Central memory CD8-positive, alpha-beta T cell (primary cell): Measurements from ENCODE around the gene CCDC146.
"Not testable (repeated sequence)": the region's sequence is repeated elsewhere in the genome, so short reads cannot be mapped to it uniquely, and the experiment has no call there.

Experiments used
- ATAC-seq: fragments of 150-1000 bp; cut with Tn5 transposase; replicated peaks from 2 replicates; pipeline ENCODE4 v1.10.0; 2022; ENCODE audit warnings: mild to moderate bottlenecking, moderate FRiP score, moderate number of reproducible peaks; ENCODE audit not compliant: poor library complexity, severe bottlenecking; ENCODE audit errors: extremely low read depth
- DNase-seq, 2 donors: peaks; one replicate each; pipeline ENCODE4 v3.0.0; 2021; ENCODE audit warnings: low spot score in 2 of 2
- H3K27ac Mint-ChIP-seq: one replicate; pipeline ENCODE4 v1.8.0; 2022; ENCODE audit warnings: low read depth, mild to moderate bottlenecking, moderate library complexity, mixed read lengths
- H3K27me3 Mint-ChIP-seq: one replicate; pipeline ENCODE4 v1.8.0; 2022; ENCODE audit warnings: mixed read lengths
- H3K36me3 Mint-ChIP-seq: one replicate; pipeline ENCODE4 v1.8.0; 2022; ENCODE audit warnings: mild to moderate bottlenecking, moderate library complexity, mixed read lengths; ENCODE audit not compliant: insufficient read depth
- H3K4me1 Mint-ChIP-seq: one replicate; pipeline ENCODE4 v1.8.0; 2022; ENCODE audit warnings: mixed read lengths
- H3K4me3 Mint-ChIP-seq: one replicate; pipeline ENCODE4 v1.8.0; 2022; ENCODE audit warnings: mild to moderate bottlenecking, moderate library complexity, mixed read lengths
- H3K9me3 Mint-ChIP-seq: one replicate; pipeline ENCODE4 v1.8.0; 2022; ENCODE audit warnings: mixed read lengths

The CCDC146 gene

GRCh38 chr7:77269360-77270093, 147.1 kb downstream of the CCDC146 start:
- Mint-ChIP-seq H3K27me3 (no peaks in the 10 kb centered on the region), H3K36me3 (no peaks in the 10 kb centered on the region), H3K27ac (no peak overlapping the region), H3K9me3 (no peaks in the 10 kb centered on the region), H3K4me1 (peaks cover 9% of the 10 kb centered on the region), H3K4me3 (no peak overlapping the region)
- ATAC-seq (no peak), DNase-seq (no peak)

GRCh38 chr7:77270094-77270480, 147.7 kb downstream of the CCDC146 start:
- Mint-ChIP-seq H3K27ac (no peak overlapping the region), H3K36me3 (no peaks in the 10 kb centered on the region), H3K4me1 (peaks cover 9% of the 10 kb centered on the region), H3K4me3 (no peak overlapping the region), H3K27me3 (no peaks in the 10 kb centered on the region), H3K9me3 (no peaks in the 10 kb centered on the region)
- DNase-seq: no peak
- ATAC-seq: no peak

GRCh38 chr7:77271766-77272165, 149.4 kb downstream of the CCDC146 start:
- ATAC-seq: no peak
- no peak overlapping the region for H3K27ac Mint-ChIP-seq
- no peak overlapping the region for H3K4me3 Mint-ChIP-seq
- no peaks in the 10 kb centered on the region for H3K27me3 Mint-ChIP-seq
- no peak for DNase-seq
- H3K36me3 Mint-ChIP-seq: no peaks in the 10 kb centered on the region
- no peaks in the 10 kb centered on the region for H3K9me3 Mint-ChIP-seq
- no peaks in the 10 kb centered on the region for H3K4me1 Mint-ChIP-seq

- not testable (repeated sequence) for H3K9me3 Mint-ChIP-seq, H3K4me1 Mint-ChIP-seq, H3K27ac Mint-ChIP-seq, H3K27me3 Mint-ChIP-seq, H3K4me3 Mint-ChIP-seq, ATAC-seq, DNase-seq, H3K36me3 Mint-ChIP-seq
Observed at GRCh38 chr7:77275663-77276062, 153.2 kb downstream of the CCDC146 start.

- ATAC-seq: no peak
- H3K4me3 Mint-ChIP-seq: no peak overlapping the region
- no peaks in the 10 kb centered on the region for H3K4me1 Mint-ChIP-seq
- H3K36me3 Mint-ChIP-seq: peaks cover 6% of the 10 kb centered on the region
- H3K27me3 Mint-ChIP-seq: no peaks in the 10 kb centered on the region
- no peak for DNase-seq
- H3K27ac Mint-ChIP-seq: no peak overlapping the region
- H3K9me3 Mint-ChIP-seq: no peaks in the 10 kb centered on the region
Observed at GRCh38 chr7:77276120-77276519, 153.7 kb downstream of the CCDC146 start.

- no peaks in the 10 kb centered on the region for H3K27me3 Mint-ChIP-seq
- no peak for ATAC-seq
- no peak overlapping the region for H3K27ac Mint-ChIP-seq
- no peak overlapping the region for H3K4me3 Mint-ChIP-seq
- peaks cover 8% of the 10 kb centered on the region for H3K36me3 Mint-ChIP-seq
- H3K9me3 Mint-ChIP-seq: no peaks in the 10 kb centered on the region
- no peak for DNase-seq
- H3K4me1 Mint-ChIP-seq: no peaks in the 10 kb centered on the region
Observed at GRCh38 chr7:77281780-77282478, 159.5 kb downstream of the CCDC146 start.

- DNase-seq: no peak
- Mint-ChIP-seq H3K4me1 (no peaks in the 10 kb centered on the region), H3K27ac (no peak overlapping the region), H3K4me3 (no peak overlapping the region), H3K27me3 (no peaks in the 10 kb centered on the region), H3K36me3 (peaks cover 11% of the 10 kb centered on the region), H3K9me3 (no peaks in the 10 kb centered on the region)
- no peak for ATAC-seq
Observed at GRCh38 chr7:77282897-77283296, 160.5 kb downstream of the CCDC146 start.

GRCh38 chr7:77284005-77284404, 161.6 kb downstream of the CCDC146 start:
- Mint-ChIP-seq H3K4me3 (no peak overlapping the region), H3K9me3 (no peaks in the 10 kb centered on the region), H3K4me1 (no peaks in the 10 kb centered on the region), H3K36me3 (peaks cover 9% of the 10 kb centered on the region), H3K27ac (no peak overlapping the region), H3K27me3 (no peaks in the 10 kb centered on the region)
- no peak for ATAC-seq
- no peak for DNase-seq

- H3K4me1 Mint-ChIP-seq: no peaks in the 10 kb centered on the region
- ATAC-seq (no peak), DNase-seq (no peak)
- peaks cover 9% of the 10 kb centered on the region for H3K36me3 Mint-ChIP-seq
- H3K27me3 Mint-ChIP-seq: no peaks in the 10 kb centered on the region
- H3K4me3 Mint-ChIP-seq: no peak overlapping the region
- H3K27ac Mint-ChIP-seq: no peak overlapping the region
- H3K9me3 Mint-ChIP-seq: no peaks in the 10 kb centered on the region
Observed at GRCh38 chr7:77284616-77285015, 162.2 kb downstream of the CCDC146 start.

GRCh38 chr7:77288676-77289320, 166.4 kb downstream of the CCDC146 start:
- no peak overlapping the region for H3K27ac Mint-ChIP-seq
- H3K36me3 Mint-ChIP-seq: peaks cover 7% of the 10 kb centered on the region
- H3K4me1 Mint-ChIP-seq: no peaks in the 10 kb centered on the region
- ATAC-seq (no peak), DNase-seq (no peak)
- no peak overlapping the region for H3K4me3 Mint-ChIP-seq
- H3K9me3 Mint-ChIP-seq: no peaks in the 10 kb centered on the region
- no peaks in the 10 kb centered on the region for H3K27me3 Mint-ChIP-seq

GRCh38 chr7:77289387-77289786, 167.0 kb downstream of the CCDC146 start:
- Mint-ChIP-seq H3K9me3 (no peaks in the 10 kb centered on the region), H3K4me1 (no peaks in the 10 kb centered on the region), H3K36me3 (peaks cover 4% of the 10 kb centered on the region), H3K4me3 (no peak overlapping the region), H3K27me3 (no peaks in the 10 kb centered on the region), H3K27ac (no peak overlapping the region)
- no peak for DNase-seq
- ATAC-seq: no peak

- Mint-ChIP-seq H3K27ac (no peak overlapping the region), H3K9me3 (no peaks in the 10 kb centered on the region), H3K4me3 (no peak overlapping the region), H3K27me3 (no peaks in the 10 kb centered on the region), H3K4me1 (no peaks in the 10 kb centered on the region), H3K36me3 (peaks cover 4% of the 10 kb centered on the region)
- ATAC-seq: no peak
- DNase-seq: no peak
Observed at GRCh38 chr7:77290425-77290824, 168.0 kb downstream of the CCDC146 start.

- peaks cover under 1% of the 10 kb centered on the region for H3K36me3 Mint-ChIP-seq
Observed at GRCh38 chr7:77293046-77293445, 170.6 kb downstream of the CCDC146 start.

More at GRCh38 chr7:77293046-77293445, 170.6 kb downstream of the CCDC146 start:
- DNase-seq: no peak
- Mint-ChIP-seq H3K27me3 (no peaks in the 10 kb centered on the region), H3K9me3 (no peaks in the 10 kb centered on the region), H3K4me3 (no peak overlapping the region), H3K4me1 (no peaks in the 10 kb centered on the region), H3K27ac (no peak overlapping the region)
- ATAC-seq: no peak
